ENCODE measurements around the gene UBE2A. TPM values are rescaled to one million over a fixed set of nuclear protein-coding genes. Genes with fewer than 3 reads are reported as not detected.

Gene UBE2A
- total and polyA plus RNA-seq, 2 donors (not counting 1 experiment from before 2014, with no cell fraction given) = 28.4 to 106 TPM

GRCh38 chrX:119552508-119552907 lies 21.9 kb upstream of the UBE2A start:
- no peaks in the 10 kb centered on the region for H3K4me1 ChIP-seq (ENCODE audit: control insufficient read depth, extremely low read depth, insufficient read depth, low read length)
- no peak for TF ChIP-seq EZH2 (IDR thresholded peaks at IDR 0.05; ENCODE audit: low read length, missing control alignments)
- TF ChIP-seq, protein P1, sequence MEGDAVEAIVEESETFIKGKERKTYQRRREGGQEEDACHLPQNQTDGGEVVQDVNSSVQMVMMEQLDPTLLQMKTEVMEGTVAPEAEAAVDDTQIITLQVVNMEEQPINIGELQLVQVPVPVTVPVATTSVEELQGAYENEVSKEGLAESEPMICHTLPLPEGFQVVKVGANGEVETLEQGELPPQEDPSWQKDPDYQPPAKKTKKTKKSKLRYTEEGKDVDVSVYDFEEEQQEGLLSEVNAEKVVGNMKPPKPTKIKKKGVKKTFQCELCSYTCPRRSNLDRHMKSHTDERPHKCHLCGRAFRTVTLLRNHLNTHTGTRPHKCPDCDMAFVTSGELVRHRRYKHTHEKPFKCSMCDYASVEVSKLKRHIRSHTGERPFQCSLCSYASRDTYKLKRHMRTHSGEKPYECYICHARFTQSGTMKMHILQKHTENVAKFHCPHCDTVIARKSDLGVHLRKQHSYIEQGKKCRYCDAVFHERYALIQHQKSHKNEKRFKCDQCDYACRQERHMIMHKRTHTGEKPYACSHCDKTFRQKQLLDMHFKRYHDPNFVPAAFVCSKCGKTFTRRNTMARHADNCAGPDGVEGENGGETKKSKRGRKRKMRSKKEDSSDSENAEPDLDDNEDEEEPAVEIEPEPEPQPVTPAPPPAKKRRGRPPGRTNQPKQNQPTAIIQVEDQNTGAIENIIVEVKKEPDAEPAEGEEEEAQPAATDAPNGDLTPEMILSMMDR (conservative IDR thresholded peaks at IDR 0.05 in 1 of 2, IDR thresholded peaks at IDR 0.05 in 1 of 2; ENCODE audit: low read depth in 1 of 2, low read length in 2 of 2) = no peak
- H3K4me2 ChIP-seq (ENCODE audit: extremely low read depth, insufficient read depth, low read length) = no peak overlapping the region
- no peak overlapping the region for H3K9ac ChIP-seq (ENCODE audit: insufficient read depth, low read length)
- H3K79me2 ChIP-seq (ENCODE audit: control insufficient read depth, insufficient read depth, low read length) = no peaks in the 10 kb centered on the region
- H2AFZ ChIP-seq (ENCODE audit: low read length) = no peak overlapping the region
- no peaks in the 10 kb centered on the region for H3K27me3 ChIP-seq (ENCODE audit: control insufficient read depth, insufficient read depth, low read length)
- H4K20me1 ChIP-seq (ENCODE audit: control insufficient read depth, extremely low read depth, insufficient read depth, low read length) = no peaks in the 10 kb centered on the region
- no peak overlapping the region for H3K4me3 ChIP-seq (replicated peaks in 1 of 4; ENCODE audit: control extremely low read depth in 1 of 4, insufficient read depth in 1 of 4, low read depth in 3 of 4, low read length in 4 of 4)
- DNase-seq (ENCODE audit: low read depth in 2 of 2) = peak; percentile 27 to 50
- no peak overlapping the region for H3K27ac ChIP-seq (ENCODE audit: insufficient read depth, low read length)
- H3K9me3 ChIP-seq (ENCODE audit: control insufficient read depth, insufficient read depth, low read depth, low read length) = no peaks in the 10 kb centered on the region
- no peaks in the 10 kb centered on the region for H3K36me3 ChIP-seq (ENCODE audit: control insufficient read depth, insufficient read depth, low read length)

DNA sequence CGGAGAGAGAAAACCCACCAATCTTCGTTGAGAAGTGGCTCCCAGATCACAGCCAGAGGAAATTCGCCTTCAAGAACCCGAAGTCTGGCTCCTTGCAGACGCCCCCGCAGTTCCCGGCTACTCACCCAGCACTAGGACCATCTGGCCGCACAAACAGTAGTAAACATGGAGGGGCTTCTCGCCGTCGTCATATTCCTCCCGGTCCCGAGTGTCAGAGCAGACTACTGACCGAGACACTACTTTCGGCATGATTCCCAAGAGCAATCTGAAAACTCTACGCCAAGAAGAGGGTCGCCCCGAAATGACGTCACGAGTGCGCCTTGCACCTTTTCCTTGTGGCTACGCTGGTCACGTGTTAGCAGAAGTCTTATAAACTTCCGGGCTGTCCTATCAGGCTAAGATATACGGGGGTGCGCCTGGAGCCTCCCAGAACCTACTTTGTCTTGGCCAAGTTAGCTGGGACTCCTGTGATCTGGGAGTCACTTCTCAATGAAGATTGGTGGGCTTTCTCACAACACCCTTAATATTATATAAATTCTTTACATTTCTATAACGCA lies 9.2 kb upstream of the UBE2A start, which contains the start of gene STEEP1:
Gene STEEP1, minus strand, starts transcription at position 303 of the 557 bp plus-strand sequence. Its CDS starts 54 bp downstream, at position 249.
- no peaks in the 10 kb centered on the region for H3K4me1 ChIP-seq (ENCODE audit: control insufficient read depth, extremely low read depth, insufficient read depth, low read length)
- peak within 1 kb of the TSS; percentile 65 for H3K9ac ChIP-seq (ENCODE audit: insufficient read depth, low read length)
- H2AFZ ChIP-seq (ENCODE audit: low read length) = peak within 1 kb of the TSS; percentile 51
- no peaks in the 10 kb centered on the region for H3K27me3 ChIP-seq (ENCODE audit: control insufficient read depth, insufficient read depth, low read length)
- H3K27ac ChIP-seq (ENCODE audit: insufficient read depth, low read length) = peak within 1 kb of the TSS; percentile 79
- no peaks in the 10 kb centered on the region for H3K36me3 ChIP-seq (ENCODE audit: control insufficient read depth, insufficient read depth, low read length)
- peak; percentile 92 to 93 for DNase-seq (ENCODE audit: low read depth in 2 of 2)
- H3K4me3 ChIP-seq (replicated peaks in 1 of 4; ENCODE audit: control extremely low read depth in 1 of 4, insufficient read depth in 1 of 4, low read depth in 3 of 4, low read length in 4 of 4) = peak within 1 kb of the TSS; percentile 64 to 85 (median 74)
- H3K9me3 ChIP-seq (ENCODE audit: control insufficient read depth, insufficient read depth, low read depth, low read length) = no peaks in the 10 kb centered on the region
- no peak for TF ChIP-seq EZH2 (IDR thresholded peaks at IDR 0.05; ENCODE audit: low read length, missing control alignments)
- TF ChIP-seq, protein P1 (conservative IDR thresholded peaks at IDR 0.05 in 1 of 2, IDR thresholded peaks at IDR 0.05 in 1 of 2; ENCODE audit: low read depth in 1 of 2, low read length in 2 of 2) = no peak
- no peaks in the 10 kb centered on the region for H4K20me1 ChIP-seq (ENCODE audit: control insufficient read depth, extremely low read depth, insufficient read depth, low read length)
- peaks cover 2% of the 10 kb centered on the region for H3K79me2 ChIP-seq (ENCODE audit: control insufficient read depth, insufficient read depth, low read length)
- H3K4me2 ChIP-seq (ENCODE audit: extremely low read depth, insufficient read depth, low read length) = peak within 1 kb of the TSS; percentile 90

GRCh38 chrX:119570351-119570835 lies 4.0 kb upstream of the UBE2A start:
- H4K20me1 ChIP-seq (ENCODE audit: control insufficient read depth, extremely low read depth, insufficient read depth, low read length) = no peaks in the 10 kb centered on the region
- no peak overlapping the region for H3K9ac ChIP-seq (ENCODE audit: insufficient read depth, low read length)
- H3K4me3 ChIP-seq (replicated peaks in 1 of 4; ENCODE audit: control extremely low read depth in 1 of 4, insufficient read depth in 1 of 4, low read depth in 3 of 4, low read length in 4 of 4) = no peak overlapping the region
- H3K9me3 ChIP-seq (ENCODE audit: control insufficient read depth, insufficient read depth, low read depth, low read length) = no peaks in the 10 kb centered on the region
- peaks cover 6% of the 10 kb centered on the region for H3K79me2 ChIP-seq (ENCODE audit: control insufficient read depth, insufficient read depth, low read length)
- H3K27ac ChIP-seq (ENCODE audit: insufficient read depth, low read length) = no peak overlapping the region
- H3K27me3 ChIP-seq (ENCODE audit: control insufficient read depth, insufficient read depth, low read length) = no peaks in the 10 kb centered on the region
- no peak overlapping the region for H2AFZ ChIP-seq (ENCODE audit: low read length)
- TF ChIP-seq, protein P1 (conservative IDR thresholded peaks at IDR 0.05 in 1 of 2, IDR thresholded peaks at IDR 0.05 in 1 of 2; ENCODE audit: low read depth in 1 of 2, low read length in 2 of 2) = no peak
- TF ChIP-seq EZH2 (IDR thresholded peaks at IDR 0.05; ENCODE audit: low read length, missing control alignments) = no peak
- H3K36me3 ChIP-seq (ENCODE audit: control insufficient read depth, insufficient read depth, low read length) = no peaks in the 10 kb centered on the region
- H3K4me2 ChIP-seq (ENCODE audit: extremely low read depth, insufficient read depth, low read length) = no peak overlapping the region
- no peak for DNase-seq (ENCODE audit: low read depth in 2 of 2)
- no peaks in the 10 kb centered on the region for H3K4me1 ChIP-seq (ENCODE audit: control insufficient read depth, extremely low read depth, insufficient read depth, low read length)

Data from fibroblast of lung (primary cell).